Pericardium fibroblast (primary cell): Measurements from ENCODE around the gene RETNLB. TPM values are rescaled to one million over a fixed set of nuclear protein-coding genes. Genes with fewer than 3 reads are reported as not detected.

ENCODE experiments used
- total RNA-seq: library from RNA; depleted of rRNA; stranded (reverse); fragments of >200 nt; gene quantifications from 2 replicates; pipeline ENCODE4 v1.2.3, GENCODE V29; 2015

RETNLB gene, protein sequence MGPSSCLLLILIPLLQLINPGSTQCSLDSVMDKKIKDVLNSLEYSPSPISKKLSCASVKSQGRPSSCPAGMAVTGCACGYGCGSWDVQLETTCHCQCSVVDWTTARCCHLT
- total RNA-seq = not detected in 2 replicates

GRCh38 chr3:108757404-108757982, at the start of gene RETNLB:
RETNLB (minus strand) TSS chr3:108757410; CDS start chr3:108757185, 225 bp downstream.

Other genes with a start within 250 kb of the RETNLB start
- gene MYH15, start 246.8 kb downstream of the RETNLB start, total RNA-seq = 2.0 TPM in 2 replicates
- 2.6 and 3.8 TPM in 2 replicates for gene CIP2A, start 168.0 kb downstream of the RETNLB start, total RNA-seq
- 5.8 and 6.4 TPM in 2 replicates for gene DZIP3, start 167.7 kb downstream of the RETNLB start, total RNA-seq
- gene TRAT1, start 65.4 kb upstream of the RETNLB start, total RNA-seq = not detected in 2 replicates
- not detected in 2 replicates for gene GUCA1C, start 196.5 kb upstream of the RETNLB start, total RNA-seq